B cell (primary cell): ENCODE measurements around the gene MIDN. TPM values are rescaled to one million over a fixed set of nuclear protein-coding genes. Genes with fewer than 3 reads are reported as not detected.

Experiments
- ATAC-seq: fragments of 200-7000 bp; cut with Tn5 transposase; one replicate; pipeline ENCODE4 v1.10.0; 2021; ENCODE audit warnings: low read depth, mild to moderate bottlenecking, moderate number of reproducible peaks, moderate library complexity
- CTCF ChIA-PET: fragments of 350-600 bp; sonication (Branson Sonifier 250); formaldehyde crosslinking; loops from one replicate; lab custom pipeline; 2021; ENCODE audit warnings: antibody characterized with exemption, inconsistent platforms; lab: Charles Lee
- POLR2A ChIA-PET: fragments of 350-600 bp; sonication (Branson Sonifier 250); formaldehyde crosslinking; loops from one replicate; lab custom pipeline; 2021; ENCODE audit warnings: antibody characterized with exemption; lab: Charles Lee
- DNase-seq: peaks from one replicate; pipeline ENCODE4 v3.0.0; 2013
- H2AFZ ChIP-seq: 2 replicates; pipeline ENCODE4 v1.6.1; 2012; ENCODE audit warnings: mild to moderate bottlenecking, low read depth, low read length; ENCODE audit not compliant: insufficient read depth, poor library complexity, severe bottlenecking
- H3K27ac ChIP-seq, 2 donors: 1 replicate in 1 of 2; 2 replicates in 1 of 2; pipeline ENCODE4 v1.5.1; 2012 to 2013; ENCODE audit warnings: low read length in 2 of 2, mild to moderate bottlenecking in 2 of 2, moderate library complexity in 1 of 2
- H3K27me3 ChIP-seq, 4 experiments: fragments of 200-600 bp in 1 of 4; sonication (generic) in 1 of 4; replicated peaks in 1 of 4; 1 replicate in 2 of 4; 2 replicates in 2 of 4; pipeline versions ENCODE4 v1.6.1 to v1.7.0; 2013 to 2016; ENCODE audit warnings: low read length in 3 of 4, mild to moderate bottlenecking in 2 of 4, mixed read lengths in 1 of 4, moderate library complexity in 1 of 4; ENCODE audit not compliant: insufficient read depth in 4 of 4, control insufficient read depth in 3 of 4; ENCODE audit errors: control extremely low read depth in 1 of 4
- H3K36me3 ChIP-seq, 2 experiments: replicated peaks in 1 of 2; 1 replicate in 1 of 2; 2 replicates in 1 of 2; pipeline versions ENCODE4 v1.6.1 to v1.7.1; 2013; ENCODE audit warnings: low read length in 1 of 2; ENCODE audit not compliant: insufficient read depth in 2 of 2, control insufficient read depth in 1 of 2; ENCODE audit errors: control extremely low read depth in 1 of 2, extremely low read depth in 1 of 2
- H3K4me1 ChIP-seq, 2 donors: fragments of 200-600 bp in 1 of 2; sonication (generic) in 1 of 2; 1 replicate in 1 of 2; 2 replicates in 1 of 2; pipeline versions ENCODE4 v1.5.1 to v1.6.1; 2013 to 2017; ENCODE audit warnings: low read length in 2 of 2; ENCODE audit not compliant: control insufficient read depth in 2 of 2, insufficient read depth in 2 of 2
- H3K4me2 ChIP-seq: replicated peaks from 2 replicates; pipeline ENCODE3; 2012; ENCODE audit warnings: mild to moderate bottlenecking, low read depth, low read length; ENCODE audit not compliant: poor library complexity, severe bottlenecking
- H3K4me3 ChIP-seq, 5 experiments: fragments of 200-600 bp in 1 of 5; sonication (generic) in 1 of 5; 1 replicate in 3 of 5; 2 replicates in 2 of 5; pipeline versions ENCODE4 v1.5.1 to v1.7.0; 2011 to 2016; ENCODE audit warnings: low read length in 4 of 5, mild to moderate bottlenecking in 4 of 5, low read depth in 2 of 5, control low read depth in 1 of 5, moderate library complexity in 1 of 5; ENCODE audit not compliant: insufficient read depth in 1 of 5; ENCODE audit errors: control extremely low read depth in 1 of 5, extremely low read depth in 1 of 5
- H3K79me2 ChIP-seq: fragments of 200-600 bp; sonication (generic); one replicate; pipeline ENCODE4 v1.6.0; 2016; ENCODE audit warnings: low read length; ENCODE audit not compliant: control insufficient read depth, insufficient read depth
- H3K9ac ChIP-seq: fragments of 200-600 bp; sonication (generic); 2 replicates; pipeline ENCODE4 v1.6.1; 2017; ENCODE audit warnings: mild to moderate bottlenecking, low read length, moderate library complexity
- H3K9me3 ChIP-seq, 3 donors: one replicate each; pipeline versions ENCODE4 v1.6.1 to v1.7.1; 2013; ENCODE audit warnings: low read length in 2 of 3; ENCODE audit not compliant: control insufficient read depth in 2 of 3, insufficient read depth in 1 of 3; ENCODE audit errors: control extremely low read depth in 1 of 3
- H4K20me1 ChIP-seq: 2 replicates; pipeline ENCODE4 v1.6.0; 2012; ENCODE audit warnings: mild to moderate bottlenecking, low read length; ENCODE audit not compliant: insufficient read depth, control insufficient read depth, poor library complexity, severe bottlenecking
- H3K27ac Mint-ChIP-seq: one replicate; pipeline ENCODE4 v1.8.0; 2021; ENCODE audit warnings: mixed read lengths
- H3K27me3 Mint-ChIP-seq: one replicate; pipeline ENCODE4 v1.8.0; 2021; ENCODE audit warnings: mixed read lengths
- H3K4me1 Mint-ChIP-seq: one replicate; pipeline ENCODE4 v1.8.0; 2021; ENCODE audit warnings: mixed read lengths
- H3K4me3 Mint-ChIP-seq: one replicate; pipeline ENCODE4 v1.8.0; 2021; ENCODE audit warnings: mixed read lengths
- H3K9me3 Mint-ChIP-seq: one replicate; pipeline ENCODE4 v1.8.0; 2022; ENCODE audit warnings: mixed read lengths; ENCODE audit not compliant: insufficient read depth
- EZH2 ChIP-seq: IDR thresholded peaks from 2 replicates; pipeline ENCODE4 v1.6.1; 2012; ENCODE audit warnings: borderline replicate concordance, low read depth, mild to moderate bottlenecking, moderate library complexity, low read length; ENCODE audit not compliant: insufficient read depth, poor library complexity, severe bottlenecking
- WGBS: methylation state at CpG from one replicate; pipeline ENCODE4 v1.1.5; 2013; ENCODE audit warnings: missing lambda C conversion rate; ENCODE audit not compliant: insufficient coverage; 5-methylcytosine and 5-hydroxymethylcytosine counted together
- intact Hi-C: fragments of 100-400 bp; cut with micrococcal nuclease; formaldehyde crosslinking; loops from one replicate; pipeline ENCODE4 v1.10.0; 2022
- polyA plus RNA-seq: library from polyadenylated mRNA; depleted of rRNA; stranded (reverse); fragments of >200 nt; gene quantifications from 2 replicates; pipeline ENCODE4 v1.2.3, GENCODE V29; 2012
- total RNA-seq, 2 donors: library from RNA; stranded (reverse); fragments of 120-200 nt in 1 of 2; gene quantifications; 1 replicate in 1 of 2; 2 replicates in 1 of 2; pipeline versions ENCODE4 v1.2.3 to v1.2.4, GENCODE V29; 2013 to 2022
- TF ChIP-seq, protein P1 (sequence below): fragments of 200-600 bp; IDR thresholded peaks from one replicate; pipeline ENCODE4 v1.8.0; 2022; ENCODE audit warnings: antibody characterized with exemption, mild to moderate bottlenecking

MIDN gene
- total and polyA plus RNA-seq, 2 donors (not counting 1 experiment from before 2014, with no cell fraction given) = 98.5 to 156 TPM

DNA sequence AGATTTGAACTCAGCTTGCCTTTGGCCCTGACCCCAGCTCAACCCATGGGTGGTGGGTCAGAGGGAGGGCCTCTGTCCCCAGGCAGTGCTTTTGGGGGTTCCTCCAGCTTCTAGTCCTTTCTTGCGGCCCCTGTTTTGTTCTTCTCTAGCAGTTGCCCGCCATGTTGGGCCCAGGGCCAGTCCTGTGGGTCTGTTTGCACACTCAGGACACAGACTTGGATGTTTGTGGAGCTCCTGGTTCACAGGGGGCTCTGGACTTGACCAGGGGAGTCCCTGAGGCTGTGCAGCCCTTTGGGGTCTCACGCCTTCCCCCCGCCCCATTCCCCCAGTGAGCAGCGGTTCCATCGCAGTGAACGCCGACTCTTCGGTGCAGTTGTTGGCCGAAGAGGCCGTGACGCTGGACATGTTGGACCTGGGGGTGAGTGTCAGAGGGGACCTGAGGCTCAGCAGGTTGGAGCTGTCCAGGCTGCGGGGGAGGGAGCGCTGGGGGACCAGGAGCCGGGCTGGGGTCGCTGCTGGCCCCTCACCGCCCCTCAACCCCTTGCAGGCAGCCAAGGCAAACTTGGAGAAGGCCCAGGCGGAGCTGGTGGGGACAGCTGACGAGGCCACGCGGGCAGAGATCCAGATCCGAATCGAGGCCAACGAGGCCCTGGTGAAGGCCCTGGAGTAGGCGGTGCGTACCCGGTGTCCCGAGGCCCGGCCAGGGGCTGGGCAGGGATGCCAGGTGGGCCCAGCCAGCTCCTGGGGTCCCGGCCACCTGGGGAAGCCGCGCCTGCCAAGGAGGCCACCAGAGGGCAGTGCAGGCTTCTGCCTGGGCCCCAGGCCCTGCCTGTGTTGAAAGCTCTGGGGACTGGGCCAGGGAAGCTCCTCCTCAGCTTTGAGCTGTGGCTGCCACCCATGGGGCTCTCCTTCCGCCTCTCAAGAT lies 4.4 kb upstream of the MIDN start:
- H3K4me3 Mint-ChIP-seq = peak overlapping the region; percentile 84
- no peaks in the 10 kb centered on the region for H3K9me3 ChIP-seq
- H3K4me2 ChIP-seq = peak overlapping the region; percentile 90
- TF ChIP-seq EZH2 = no peak
- TF ChIP-seq, protein P1, sequence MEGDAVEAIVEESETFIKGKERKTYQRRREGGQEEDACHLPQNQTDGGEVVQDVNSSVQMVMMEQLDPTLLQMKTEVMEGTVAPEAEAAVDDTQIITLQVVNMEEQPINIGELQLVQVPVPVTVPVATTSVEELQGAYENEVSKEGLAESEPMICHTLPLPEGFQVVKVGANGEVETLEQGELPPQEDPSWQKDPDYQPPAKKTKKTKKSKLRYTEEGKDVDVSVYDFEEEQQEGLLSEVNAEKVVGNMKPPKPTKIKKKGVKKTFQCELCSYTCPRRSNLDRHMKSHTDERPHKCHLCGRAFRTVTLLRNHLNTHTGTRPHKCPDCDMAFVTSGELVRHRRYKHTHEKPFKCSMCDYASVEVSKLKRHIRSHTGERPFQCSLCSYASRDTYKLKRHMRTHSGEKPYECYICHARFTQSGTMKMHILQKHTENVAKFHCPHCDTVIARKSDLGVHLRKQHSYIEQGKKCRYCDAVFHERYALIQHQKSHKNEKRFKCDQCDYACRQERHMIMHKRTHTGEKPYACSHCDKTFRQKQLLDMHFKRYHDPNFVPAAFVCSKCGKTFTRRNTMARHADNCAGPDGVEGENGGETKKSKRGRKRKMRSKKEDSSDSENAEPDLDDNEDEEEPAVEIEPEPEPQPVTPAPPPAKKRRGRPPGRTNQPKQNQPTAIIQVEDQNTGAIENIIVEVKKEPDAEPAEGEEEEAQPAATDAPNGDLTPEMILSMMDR = peak; percentile 89
- H2AFZ ChIP-seq = peak overlapping the region; percentile 59
- ChIA-PET CTCF (interaction anchor here (0.5 to 8.0 kb wide), 46 partner anchors 10 to 380 kb away, joined by 3 to 658 read pairs (median 4); partner anchors contain the start of genes ABCA7, CIRBP, FAM174C and MED16), POLR2A (interaction anchor here (0.7 to 7.8 kb wide), 10 partner anchors 9 to 217 kb away, joined by 3 to 402 read pairs (median 10); partner anchors contain the start of genes ARHGAP45, CIRBP, CNN2 and FAM174C)
- H3K27me3 ChIP-seq = no peaks in the 10 kb centered on the region
- H3K36me3 ChIP-seq = peaks cover 0 to 4% of the 10 kb centered on the region in 2 experiments
- H3K79me2 ChIP-seq = peaks cover 23% of the 10 kb centered on the region
- H3K27ac Mint-ChIP-seq = peak overlapping the region; percentile 95
- H3K9ac ChIP-seq = peak overlapping the region; percentile 56
- WGBS = 59% methylated on average over 33 of the region's 33 CpGs
- no peaks in the 10 kb centered on the region for H3K9me3 Mint-ChIP-seq
- peak; percentile 42 for ATAC-seq
- H4K20me1 ChIP-seq = peaks cover 17% of the 10 kb centered on the region
- H3K27ac ChIP-seq = peak overlapping the region; percentile 48 to 53
- intact Hi-C loops = loop anchor here (1.0 to 10.0 kb wide), 8 partner anchors 22 to 1941 kb away; partner anchors contain the start of genes CNN2, GPX4, NCLN and NDUFS7
- peaks cover 34% of the 10 kb centered on the region for H3K4me1 Mint-ChIP-seq
- DNase-seq = peak; percentile 91
- peaks cover 37 to 61% of the 10 kb centered on the region in 2 donors for H3K4me1 ChIP-seq
- H3K4me3 ChIP-seq = peak overlapping the region in 4 of 5 experiments; percentile 10 to 52 (median 30)
- H3K27me3 Mint-ChIP-seq = no peaks in the 10 kb centered on the region
